ENCODE data around the gene SPN.
"Not testable (repeated sequence)": the region's sequence is repeated elsewhere in the genome, so short reads cannot be mapped to it uniquely, and the experiment has no call there.

Gene SPN

DNA sequence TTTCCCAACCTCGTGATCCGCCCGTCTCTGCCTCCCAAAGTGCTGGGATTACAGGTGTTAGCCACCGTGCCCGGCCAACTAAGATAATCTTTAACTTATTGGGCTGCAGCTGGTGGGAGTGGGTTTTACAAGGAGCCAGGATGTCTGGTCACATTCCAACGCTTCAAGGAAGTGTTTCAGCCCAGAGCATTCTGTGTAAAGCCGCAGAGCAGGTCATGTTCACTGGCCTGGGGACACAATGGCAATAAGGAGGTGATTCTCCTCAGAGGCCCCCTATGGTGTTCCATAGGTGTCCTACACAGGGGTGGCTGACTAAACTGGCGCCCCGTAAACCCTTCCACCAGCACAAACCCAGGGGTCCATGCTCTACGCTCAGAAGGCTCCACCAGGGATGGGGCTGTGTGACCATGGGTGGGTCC, 17.1 kb downstream of the SPN start:
- no peak for DNase-seq

GRCh38 chr16:29683543-29684090, 20.6 kb downstream of the SPN start:
- no peak for DNase-seq

- DNase-seq, result no peak
These were observed 21.6 kb downstream of the SPN start for GRCh38 chr16:29684679-29685078.

DNA sequence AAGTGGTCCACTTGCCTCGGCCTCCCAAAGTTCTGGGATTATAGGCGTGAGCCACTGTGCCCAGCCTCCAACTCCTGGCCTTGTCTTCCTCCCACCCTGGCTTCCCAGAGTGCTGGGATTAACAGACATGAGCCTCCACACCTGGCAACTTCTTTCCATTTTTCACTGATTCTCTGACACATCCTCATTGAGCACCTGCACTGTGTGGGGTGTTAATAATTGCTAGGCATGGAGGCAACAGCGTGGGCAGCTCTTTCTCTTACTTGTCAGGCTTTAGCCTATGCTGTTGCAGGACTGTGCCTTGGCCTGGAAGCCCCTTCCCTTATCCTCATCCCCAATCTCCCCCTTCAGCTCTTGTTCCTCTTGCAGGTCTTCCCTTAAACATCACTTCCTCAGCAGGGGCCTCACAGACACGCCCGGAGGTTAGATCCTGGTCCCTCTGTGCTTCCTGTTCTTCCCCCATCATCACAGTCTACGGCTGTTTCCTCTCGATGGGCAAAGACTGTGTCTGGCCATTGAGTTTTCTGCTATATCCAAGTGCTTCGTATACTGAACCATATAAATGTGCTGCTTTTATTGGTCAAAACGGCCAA, 23.8 kb downstream of the SPN start:
- no peak for DNase-seq

DNA sequence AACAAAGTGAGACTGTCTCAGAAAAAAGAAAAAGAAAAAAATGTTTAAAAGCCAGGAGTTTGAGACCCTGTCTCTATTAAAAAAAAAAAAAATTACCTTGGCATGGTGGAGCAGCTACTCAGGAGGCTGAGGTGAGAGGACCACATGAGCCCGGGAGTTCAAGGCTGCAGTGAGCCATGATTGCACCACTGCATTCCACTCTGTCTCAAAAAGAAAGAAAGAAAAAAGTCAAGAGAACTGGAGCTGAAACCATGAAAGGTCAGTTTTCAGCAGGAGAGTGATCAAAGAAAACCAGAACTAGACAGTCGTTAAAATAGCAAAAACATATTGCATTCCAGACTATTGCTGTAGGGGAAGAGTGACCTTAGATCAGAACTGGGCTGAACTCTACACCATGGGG, 24.7 kb downstream of the SPN start:
- no peak for DNase-seq

- no peak for DNase-seq
These were observed 25.1 kb downstream of the SPN start for GRCh38 chr16:29688172-29688571.

DNA sequence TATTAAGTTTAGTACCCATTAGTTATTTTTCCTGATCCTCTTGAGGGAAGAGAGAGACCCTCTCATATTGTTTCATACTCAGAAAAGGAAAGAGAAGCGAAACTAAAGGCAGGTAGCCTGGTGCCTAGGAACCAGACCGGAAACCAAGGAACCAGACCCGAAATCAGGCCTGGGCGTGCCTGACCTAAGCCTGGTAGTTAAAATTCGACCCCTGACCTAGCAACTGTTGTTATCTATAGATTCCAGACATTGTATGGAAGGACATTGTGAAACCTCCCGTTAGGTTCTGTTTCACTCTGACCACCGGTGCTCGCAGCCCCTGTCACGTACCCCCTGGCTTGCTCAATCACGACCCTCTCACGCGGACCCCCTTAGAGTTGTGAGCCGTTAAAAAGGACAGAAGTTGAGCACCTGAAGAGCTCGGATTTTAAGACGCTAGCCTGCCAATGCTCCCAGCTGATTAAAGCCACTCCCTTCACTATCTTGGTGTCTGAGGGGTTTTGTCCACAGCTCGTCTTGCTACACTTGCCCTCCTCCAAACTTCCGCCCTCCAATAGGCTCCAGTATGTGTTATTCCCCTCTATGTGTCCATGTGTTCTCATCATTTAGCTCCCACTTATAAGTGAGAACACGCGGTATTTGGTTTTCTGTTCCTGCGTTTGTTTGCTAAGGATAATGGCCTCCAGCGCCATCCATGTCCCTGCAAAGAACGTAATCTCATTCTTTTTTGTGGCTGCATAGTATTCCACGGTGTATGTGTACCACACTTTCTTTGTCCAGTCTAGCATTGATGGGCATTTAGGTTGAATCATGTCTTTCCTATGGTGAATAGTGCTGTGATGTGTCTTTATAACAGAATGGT, 26.7 kb downstream of the SPN start:
- DNase-seq, result not testable (repeated sequence)

DNA sequence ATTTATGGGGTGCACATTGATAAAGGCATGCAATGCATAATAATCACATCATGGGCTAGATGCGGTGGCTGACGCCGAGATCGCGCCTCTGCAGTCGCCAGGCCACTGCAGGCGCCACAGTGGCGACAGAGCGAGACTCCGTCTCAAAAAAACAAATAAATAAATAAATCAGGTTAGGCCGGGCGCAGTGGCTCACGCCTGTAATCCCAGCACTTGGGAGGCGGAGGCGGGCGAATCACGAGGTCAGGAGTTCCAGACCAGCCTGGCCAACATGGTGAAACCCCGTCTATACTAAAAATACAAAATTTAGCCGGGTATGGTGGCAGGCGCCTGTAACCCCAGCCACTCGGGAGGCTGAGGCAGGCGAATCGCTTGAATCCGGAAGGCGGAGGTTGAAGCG, 29.6 kb downstream of the SPN start:
- DNase-seq, result not testable (repeated sequence)

DNA sequence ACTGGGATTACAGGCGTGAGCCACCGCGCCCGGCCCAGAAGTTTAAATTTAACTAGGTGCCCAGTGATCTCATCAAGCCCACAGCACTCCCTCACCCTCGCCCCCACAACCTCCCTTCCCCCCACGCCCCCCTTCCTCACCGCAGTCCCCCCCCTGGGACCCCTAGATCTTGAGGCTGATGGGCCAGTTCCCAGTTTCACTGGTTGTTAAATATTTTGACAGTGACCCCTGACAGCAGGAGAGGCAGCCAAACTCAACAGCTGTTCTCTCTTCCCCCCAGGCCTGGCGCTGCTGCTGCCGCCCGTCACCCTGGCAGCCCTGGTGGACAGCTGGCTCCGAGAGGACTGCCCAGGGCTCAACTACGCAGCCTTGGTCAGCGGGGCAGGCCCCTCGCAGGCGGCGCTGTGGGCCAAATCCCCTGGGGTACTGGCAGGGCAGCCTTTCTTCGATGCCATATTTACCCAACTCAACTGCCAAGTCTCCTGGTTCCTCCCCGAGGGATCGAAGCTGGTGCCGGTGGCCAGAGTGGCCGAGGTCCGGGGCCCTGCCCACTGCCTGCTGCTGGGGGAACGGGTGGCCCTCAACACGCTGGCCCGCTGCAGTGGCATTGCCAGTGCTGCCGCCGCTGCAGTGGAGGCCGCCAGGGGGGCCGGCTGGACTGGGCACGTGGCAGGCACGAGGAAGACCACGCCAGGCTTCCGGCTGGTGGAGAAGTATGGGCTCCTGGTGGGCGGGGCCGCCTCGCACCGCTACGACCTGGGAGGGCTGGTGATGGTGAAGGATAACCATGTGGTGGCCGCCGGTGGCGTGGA, 31.5 kb downstream of the SPN start:
- no peak for DNase-seq

GRCh38 chr16:29695675-29696074, 32.6 kb downstream of the SPN start:
- not testable (repeated sequence) for DNase-seq

DNA sequence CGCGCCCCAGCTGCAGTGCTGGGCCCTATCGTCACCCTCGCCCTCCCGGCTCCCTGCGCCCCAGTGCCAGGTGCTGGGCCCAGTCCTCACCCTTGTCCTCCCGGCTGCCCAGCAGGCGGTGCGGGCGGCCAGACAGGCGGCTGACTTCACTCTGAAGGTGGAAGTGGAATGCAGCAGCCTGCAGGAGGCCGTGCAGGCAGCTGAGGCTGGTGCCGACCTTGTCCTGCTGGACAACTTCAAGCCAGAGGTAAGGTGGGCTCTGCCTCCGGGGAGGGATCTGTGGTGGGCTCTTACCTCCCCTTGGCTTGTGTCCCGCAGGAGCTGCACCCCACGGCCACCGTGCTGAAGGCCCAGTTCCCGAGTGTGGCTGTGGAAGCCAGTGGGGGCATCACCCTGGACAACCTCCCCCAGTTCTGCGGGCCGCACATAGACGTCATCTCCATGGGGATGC, 33.9 kb downstream of the SPN start:
- DNase-seq, result no peak

- no peak for DNase-seq
These were observed 34.3 kb downstream of the SPN start for GRCh38 chr16:29697391-29697790.

GRCh38 chr16:29698042-29698441, 35.0 kb downstream of the SPN start:
- no peak for DNase-seq

- DNase-seq, result no peak
These were observed 35.7 kb downstream of the SPN start for GRCh38 chr16:29698484-29699323.

GRCh38 chr16:29699324-29700219, 36.5 kb downstream of the SPN start:
- no peak for DNase-seq

- peak; percentile 67 for DNase-seq
These were observed 37.4 kb downstream of the SPN start for GRCh38 chr16:29700253-29700987.

GRCh38 chr16:29701214-29701555, 38.1 kb downstream of the SPN start:
- no peak for DNase-seq

DNA sequence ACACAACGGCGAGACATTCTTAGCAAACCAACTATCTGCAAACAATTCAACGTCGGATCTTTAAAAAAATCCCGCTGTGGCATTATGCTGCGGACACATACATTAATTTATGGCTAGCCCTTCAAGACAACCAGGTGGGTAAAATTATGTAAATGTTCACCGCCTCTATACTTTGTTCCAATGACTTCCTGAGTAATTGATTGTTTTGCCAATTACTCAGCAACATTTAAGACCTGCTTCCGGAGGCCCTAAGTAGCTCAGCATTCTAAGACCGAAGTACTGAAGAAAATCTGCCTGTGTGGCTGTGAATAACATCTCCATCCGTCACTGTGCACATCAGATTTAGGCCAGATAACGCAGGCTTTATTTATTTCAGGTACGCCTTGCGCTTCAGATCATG, 39.2 kb downstream of the SPN start:
- DNase-seq, result no peak

GRCh38 chr16:29705030-29705429, 42.0 kb downstream of the SPN start:
- no peak for DNase-seq

GRCh38 chr16:29707160-29707559, 44.1 kb downstream of the SPN start:
- DNase-seq, result not testable (repeated sequence)

Measured in T1000 (cell line).